ENCODE measurements around the gene CAPZB. TPM values are rescaled to one million over a fixed set of nuclear protein-coding genes. Genes with fewer than 3 reads are reported as not detected.

The CAPZB gene
- total RNA-seq, 4 donors from 2014 or later, result 127 to 404 (median 136) TPM

- H3K27me3 ChIP-seq, result no peaks in the 10 kb centered on the region
- intact Hi-C loops (cut with DNase I; ENCODE audit: low total_unique reads) (no loop called here), in situ Hi-C loops (cut with MboI; ENCODE audit: low pct_ligation_motif_present in 1 of 4, low pct_unique_long_range_greater_than_20kb in 1 of 4, low sequenced_read_pairs in 3 of 4) (loop anchor here in 1 of 4 donors (10.0 kb wide), 1 partner anchor 301 kb away; no protein-coding TSS in a partner anchor)
- peaks cover 0 to 12% (median 7%) of the 10 kb centered on the region in 4 donors for H3K4me1 ChIP-seq
- WGBS, 2 donors (ENCODE audit: low coverage in 1 of 2), result 55 to 80% methylated on average over 1 to 7 of the region's 8 CpGs
- no peaks in the 10 kb centered on the region for H3K9me3 ChIP-seq
- peaks cover 0 to 26% (median 9%) of the 10 kb centered on the region in 4 donors for H3K36me3 ChIP-seq
- DNase-seq, result no peak
- peak overlapping the region in 3 of 4 donors; percentile 0 to 76 (median 49) for H3K27ac ChIP-seq
- TF ChIP-seq EP300 (IDR thresholded peaks at IDR 0.05; ENCODE audit: low read depth), result no peak
- no peak for TF ChIP-seq POLR2AphosphoS5 (IDR thresholded peaks at IDR 0.05)
- TF ChIP-seq POLR2A (IDR thresholded peaks at IDR 0.05), result no peak
- TF ChIP-seq CTCF (IDR thresholded peaks at IDR 0.05), result no peak
- no peak overlapping the region for H3K4me3 ChIP-seq
These were observed 131.7 kb downstream of the CAPZB start for GRCh38 chr1:19353596-19353995.

GRCh38 chr1:19352839-19353238, 132.5 kb downstream of the CAPZB start:
- Histone ChIP-seq H3K9me3 (no peaks in the 10 kb centered on the region), H3K27me3 (no peaks in the 10 kb centered on the region), H3K27ac (peak overlapping the region; percentile 42 to 76 (median 56)), H3K4me1 (peaks cover 0 to 16% (median 9%) of the 10 kb centered on the region in 4 donors), H3K4me3 (no peak overlapping the region), H3K36me3 (peaks cover 0 to 26% (median 9%) of the 10 kb centered on the region in 4 donors)
- in situ Hi-C loops (cut with MboI; ENCODE audit: low pct_ligation_motif_present in 1 of 4, low pct_unique_long_range_greater_than_20kb in 1 of 4, low sequenced_read_pairs in 3 of 4) (loop anchor here in 1 of 4 donors (10.0 kb wide), 1 partner anchor 302 kb away; no protein-coding TSS in a partner anchor), intact Hi-C loops (cut with DNase I; ENCODE audit: low total_unique reads) (no loop called here)
- DNase-seq, result no peak
- WGBS, 2 donors (ENCODE audit: low coverage in 1 of 2), result 76 to 80% methylated on average over 3 to 14 of the region's 14 CpGs
- no peak for TF ChIP-seq POLR2A (IDR thresholded peaks at IDR 0.05)
- no peak for TF ChIP-seq POLR2AphosphoS5 (IDR thresholded peaks at IDR 0.05)
- no peak for TF ChIP-seq EP300 (IDR thresholded peaks at IDR 0.05; ENCODE audit: low read depth)
- no peak for TF ChIP-seq CTCF (IDR thresholded peaks at IDR 0.05)

- H3K36me3 ChIP-seq, result peaks cover 0 to 26% (median 9%) of the 10 kb centered on the region in 4 donors
- DNase-seq, result no peak
- H3K4me1 ChIP-seq, result peaks cover 0 to 16% (median 9%) of the 10 kb centered on the region in 4 donors
- TF ChIP-seq EP300 (IDR thresholded peaks at IDR 0.05; ENCODE audit: low read depth) (no peak), CTCF (IDR thresholded peaks at IDR 0.05) (no peak), POLR2A (IDR thresholded peaks at IDR 0.05) (no peak), POLR2AphosphoS5 (IDR thresholded peaks at IDR 0.05) (peak; percentile 14 to 50 (median 31))
- H3K27ac ChIP-seq, result peak overlapping the region; percentile 5 to 76 (median 48)
- WGBS, 2 donors (ENCODE audit: low coverage in 1 of 2), result 67% methylated on average over 10 of the region's 10 CpGs; no CpG with 5 or more reads in 1 of the 2 donors
- intact Hi-C loops (cut with DNase I; ENCODE audit: low total_unique reads), result no loop called here
- no peaks in the 10 kb centered on the region for H3K9me3 ChIP-seq
- no peak overlapping the region for H3K4me3 ChIP-seq
- in situ Hi-C loops (cut with MboI; ENCODE audit: low pct_ligation_motif_present in 1 of 4, low pct_unique_long_range_greater_than_20kb in 1 of 4, low sequenced_read_pairs in 3 of 4), result loop anchor here in 1 of 4 donors (10.0 kb wide), 1 partner anchor 303 kb away; no protein-coding TSS in a partner anchor
- no peaks in the 10 kb centered on the region for H3K27me3 ChIP-seq
These were observed 133.5 kb downstream of the CAPZB start for GRCh38 chr1:19351873-19352272.

- no peak for TF ChIP-seq EP300 (IDR thresholded peaks at IDR 0.05; ENCODE audit: low read depth)
- no peak for TF ChIP-seq CTCF (IDR thresholded peaks at IDR 0.05)
- no peak for TF ChIP-seq POLR2AphosphoS5 (IDR thresholded peaks at IDR 0.05)
- no peak for TF ChIP-seq POLR2A (IDR thresholded peaks at IDR 0.05)
- DNase-seq, result no peak
- Histone ChIP-seq H3K9me3 (no peaks in the 10 kb centered on the region), H3K4me3 (no peak overlapping the region), H3K27ac (peak overlapping the region in 1 of 4 donors; percentile 76), H3K36me3 (peaks cover 0 to 19% (median 4%) of the 10 kb centered on the region in 4 donors), H3K4me1 (peaks cover 0 to 16% (median 9%) of the 10 kb centered on the region in 4 donors), H3K27me3 (no peaks in the 10 kb centered on the region)
- in situ Hi-C loops (cut with MboI; ENCODE audit: low pct_ligation_motif_present in 1 of 4, low pct_unique_long_range_greater_than_20kb in 1 of 4, low sequenced_read_pairs in 3 of 4), result loop anchor here in 1 of 4 donors (10.0 kb wide), 1 partner anchor 304 kb away; no protein-coding TSS in a partner anchor
- intact Hi-C loops (cut with DNase I; ENCODE audit: low total_unique reads), result no loop called here
- 92 to 95% methylated on average over 3 to 5 of the region's 5 CpGs for WGBS, 2 donors (ENCODE audit: low coverage in 1 of 2)
These were observed 134.8 kb downstream of the CAPZB start for GRCh38 chr1:19350566-19350965.

Data from transverse colon (tissue), 4 donors.